Measurements from ENCODE around the gene RPL15.

Gene RPL15

DNA sequence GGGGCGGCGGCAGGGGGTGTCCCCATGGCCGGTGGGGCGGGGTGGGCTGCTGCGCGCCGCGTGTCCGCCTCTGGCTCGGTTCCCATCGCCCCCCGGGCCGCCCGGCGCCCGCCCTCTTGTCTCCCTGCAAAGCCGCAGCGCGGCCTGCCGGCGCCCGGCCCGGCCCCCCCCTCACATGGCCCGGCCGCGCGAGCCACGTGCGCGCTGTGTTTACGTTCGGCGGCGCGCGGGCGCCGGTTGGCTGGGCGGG lies 28.7 kb downstream of the RPL15 start:
- TF ChIP-seq, protein P1, sequence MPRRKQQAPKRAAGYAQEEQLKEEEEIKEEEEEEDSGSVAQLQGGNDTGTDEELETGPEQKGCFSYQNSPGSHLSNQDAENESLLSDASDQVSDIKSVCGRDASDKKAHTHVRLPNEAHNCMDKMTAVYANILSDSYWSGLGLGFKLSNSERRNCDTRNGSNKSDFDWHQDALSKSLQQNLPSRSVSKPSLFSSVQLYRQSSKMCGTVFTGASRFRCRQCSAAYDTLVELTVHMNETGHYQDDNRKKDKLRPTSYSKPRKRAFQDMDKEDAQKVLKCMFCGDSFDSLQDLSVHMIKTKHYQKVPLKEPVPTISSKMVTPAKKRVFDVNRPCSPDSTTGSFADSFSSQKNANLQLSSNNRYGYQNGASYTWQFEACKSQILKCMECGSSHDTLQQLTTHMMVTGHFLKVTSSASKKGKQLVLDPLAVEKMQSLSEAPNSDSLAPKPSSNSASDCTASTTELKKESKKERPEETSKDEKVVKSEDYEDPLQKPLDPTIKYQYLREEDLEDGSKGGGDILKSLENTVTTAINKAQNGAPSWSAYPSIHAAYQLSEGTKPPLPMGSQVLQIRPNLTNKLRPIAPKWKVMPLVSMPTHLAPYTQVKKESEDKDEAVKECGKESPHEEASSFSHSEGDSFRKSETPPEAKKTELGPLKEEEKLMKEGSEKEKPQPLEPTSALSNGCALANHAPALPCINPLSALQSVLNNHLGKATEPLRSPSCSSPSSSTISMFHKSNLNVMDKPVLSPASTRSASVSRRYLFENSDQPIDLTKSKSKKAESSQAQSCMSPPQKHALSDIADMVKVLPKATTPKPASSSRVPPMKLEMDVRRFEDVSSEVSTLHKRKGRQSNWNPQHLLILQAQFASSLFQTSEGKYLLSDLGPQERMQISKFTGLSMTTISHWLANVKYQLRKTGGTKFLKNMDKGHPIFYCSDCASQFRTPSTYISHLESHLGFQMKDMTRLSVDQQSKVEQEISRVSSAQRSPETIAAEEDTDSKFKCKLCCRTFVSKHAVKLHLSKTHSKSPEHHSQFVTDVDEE (CRISPR knock-in tag; IDR thresholded peaks at IDR 0.05) = no peak
- peak; percentile 100 for TF ChIP-seq ARNTL (CRISPR knock-in tag; IDR thresholded peaks at IDR 0.05; ENCODE audit: borderline replicate concordance, low read depth)
- ATAC-seq = no peak

DNA sequence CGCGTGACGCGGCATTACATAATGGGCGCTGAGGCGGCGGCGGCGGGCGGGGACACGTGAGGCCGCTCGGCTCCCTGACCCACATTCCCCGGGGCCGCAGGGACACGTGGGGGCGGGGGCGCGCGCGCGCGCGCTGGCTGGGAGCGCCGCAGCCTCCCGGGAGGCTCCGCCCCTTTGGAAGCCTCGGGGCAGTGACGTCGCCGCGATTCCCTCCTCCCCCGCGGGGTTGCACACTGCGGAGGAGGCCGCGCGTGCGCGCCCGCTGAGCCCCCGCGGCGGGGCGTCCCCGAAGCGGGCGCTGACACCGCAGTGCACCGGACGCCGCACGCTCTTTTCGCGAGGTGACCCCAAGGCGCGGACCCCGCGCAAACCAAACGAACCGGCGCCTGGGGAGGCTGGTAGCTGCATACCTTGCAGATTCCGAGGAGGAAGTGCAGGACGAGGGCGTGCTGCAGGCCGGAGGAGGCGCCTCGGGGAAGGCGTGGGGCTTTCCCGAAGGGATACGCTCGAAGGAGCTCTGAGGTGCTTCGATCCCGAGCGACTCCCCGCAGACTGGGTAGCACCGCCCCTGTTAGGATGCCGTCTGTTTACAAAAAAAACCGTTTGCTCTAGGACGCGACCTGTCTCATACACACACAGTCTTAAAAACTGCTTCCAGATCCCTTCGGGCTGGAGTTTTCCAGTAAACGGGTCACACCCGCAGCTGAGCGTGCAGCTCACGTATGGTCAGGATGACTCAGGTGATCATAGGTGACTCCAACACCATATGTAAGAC lies 29.2 kb downstream of the RPL15 start:
- peak; percentile 77 for ATAC-seq
- TF ChIP-seq CSDC2 (CRISPR knock-in tag; IDR thresholded peaks at IDR 0.05) = peak; percentile 68; the same call in 1 of the 2 replicates
- peak; percentile 61; the same call in 1 of the 2 replicates for TF ChIP-seq ZFP3 (CRISPR knock-in tag; IDR thresholded peaks at IDR 0.05)
- TF ChIP-seq, protein P2, sequence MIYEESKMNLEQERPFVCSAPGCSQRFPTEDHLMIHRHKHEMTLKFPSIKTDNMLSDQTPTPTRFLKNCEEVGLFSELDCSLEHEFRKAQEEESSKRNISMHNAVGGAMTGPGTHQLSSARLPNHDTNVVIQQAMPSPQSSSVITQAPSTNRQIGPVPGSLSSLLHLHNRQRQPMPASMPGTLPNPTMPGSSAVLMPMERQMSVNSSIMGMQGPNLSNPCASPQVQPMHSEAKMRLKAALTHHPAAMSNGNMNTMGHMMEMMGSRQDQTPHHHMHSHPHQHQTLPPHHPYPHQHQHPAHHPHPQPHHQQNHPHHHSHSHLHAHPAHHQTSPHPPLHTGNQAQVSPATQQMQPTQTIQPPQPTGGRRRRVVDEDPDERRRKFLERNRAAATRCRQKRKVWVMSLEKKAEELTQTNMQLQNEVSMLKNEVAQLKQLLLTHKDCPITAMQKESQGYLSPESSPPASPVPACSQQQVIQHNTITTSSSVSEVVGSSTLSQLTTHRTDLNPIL (CRISPR knock-in tag; IDR thresholded peaks at IDR 0.05; ENCODE audit: low read depth) = no peak
- TF ChIP-seq ZC3H10 (CRISPR knock-in tag; IDR thresholded peaks at IDR 0.05) = peak; percentile 89

DNA sequence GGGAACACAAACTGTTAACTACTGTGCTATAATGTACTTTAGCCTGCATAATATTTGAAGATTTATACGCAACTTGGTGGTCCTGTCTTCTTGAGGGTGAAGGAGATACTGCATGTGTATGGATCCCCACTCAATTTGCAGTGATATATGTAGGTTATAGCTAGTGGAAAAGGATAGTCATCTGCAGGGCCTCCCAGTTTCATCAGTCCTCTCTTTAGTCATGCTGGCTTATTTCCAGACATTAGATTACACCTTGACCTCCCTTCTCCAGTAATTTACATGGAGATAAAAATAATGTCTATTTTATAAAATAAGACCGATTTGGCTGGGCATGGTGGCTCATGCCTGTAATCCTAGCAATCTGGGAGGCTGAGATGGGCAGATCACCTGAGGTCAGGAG lies 31.8 kb downstream of the RPL15 start:
- TF ChIP-seq ISL1 (CRISPR knock-in tag; IDR thresholded peaks at IDR 0.05) (no peak), ARNTL (CRISPR knock-in tag; IDR thresholded peaks at IDR 0.05; ENCODE audit: borderline replicate concordance, low read depth) (no peak), TCF4 (CRISPR knock-in tag; IDR thresholded peaks at IDR 0.05; ENCODE audit: borderline replicate concordance) (no peak), ZFP3 (CRISPR knock-in tag; IDR thresholded peaks at IDR 0.05) (no peak), TOX (CRISPR knock-in tag; IDR thresholded peaks at IDR 0.05; ENCODE audit: borderline replicate concordance) (no peak), CSDC2 (CRISPR knock-in tag; IDR thresholded peaks at IDR 0.05) (no peak), ZFP30 (CRISPR knock-in tag; IDR thresholded peaks at IDR 0.05) (no peak), RARB (CRISPR knock-in tag; IDR thresholded peaks at IDR 0.05) (no peak), PPARA (CRISPR knock-in tag; IDR thresholded peaks at IDR 0.05; ENCODE audit: borderline replicate concordance) (no peak), ZNF565 (CRISPR knock-in tag; conservative IDR thresholded peaks at IDR 0.05; ENCODE audit: low read depth) (no peak), OSR1 (CRISPR knock-in tag; IDR thresholded peaks at IDR 0.05) (no peak)
- TF ChIP-seq, protein P3, sequence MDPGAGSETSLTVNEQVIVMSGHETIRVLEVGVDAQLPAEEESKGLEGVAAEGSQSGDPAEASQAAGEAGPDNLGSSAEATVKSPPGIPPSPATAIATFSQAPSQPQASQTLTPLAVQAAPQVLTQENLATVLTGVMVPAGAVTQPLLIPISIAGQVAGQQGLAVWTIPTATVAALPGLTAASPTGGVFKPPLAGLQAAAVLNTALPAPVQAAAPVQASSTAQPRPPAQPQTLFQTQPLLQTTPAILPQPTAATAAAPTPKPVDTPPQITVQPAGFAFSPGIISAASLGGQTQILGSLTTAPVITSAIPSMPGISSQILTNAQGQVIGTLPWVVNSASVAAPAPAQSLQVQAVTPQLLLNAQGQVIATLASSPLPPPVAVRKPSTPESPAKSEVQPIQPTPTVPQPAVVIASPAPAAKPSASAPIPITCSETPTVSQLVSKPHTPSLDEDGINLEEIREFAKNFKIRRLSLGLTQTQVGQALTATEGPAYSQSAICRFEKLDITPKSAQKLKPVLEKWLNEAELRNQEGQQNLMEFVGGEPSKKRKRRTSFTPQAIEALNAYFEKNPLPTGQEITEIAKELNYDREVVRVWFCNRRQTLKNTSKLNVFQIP (CRISPR knock-in tag; IDR thresholded peaks at IDR 0.05; ENCODE audit: borderline replicate concordance, low read depth) = no peak
- ATAC-seq = no peak

DNA sequence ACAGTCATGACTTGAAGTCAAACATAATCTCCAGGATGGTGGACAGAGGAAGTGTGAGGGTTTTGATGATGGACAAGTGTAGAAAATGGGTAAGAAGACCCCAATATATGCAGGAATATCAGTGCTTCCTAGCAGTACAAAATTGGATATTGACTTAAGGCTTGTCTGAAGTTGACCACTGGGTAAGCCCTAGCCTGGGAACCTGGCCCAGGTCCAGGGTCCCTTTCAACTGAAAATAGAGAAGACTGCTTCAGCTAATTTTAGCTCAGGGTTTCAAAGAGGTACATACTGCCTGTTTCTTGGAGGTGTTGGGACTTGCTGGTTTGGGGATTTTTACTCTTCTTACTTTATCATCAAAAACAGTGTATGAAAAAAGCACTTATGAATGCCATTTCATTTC lies 32.9 kb downstream of the RPL15 start:
- no peak for TF ChIP-seq ISL1 (CRISPR knock-in tag; IDR thresholded peaks at IDR 0.05)
- TF ChIP-seq CSDC2 (CRISPR knock-in tag; IDR thresholded peaks at IDR 0.05) = no peak; the same call in 1 of the 2 replicates
- no peak for TF ChIP-seq TCF4 (CRISPR knock-in tag; IDR thresholded peaks at IDR 0.05; ENCODE audit: borderline replicate concordance)
- TF ChIP-seq, protein P4, sequence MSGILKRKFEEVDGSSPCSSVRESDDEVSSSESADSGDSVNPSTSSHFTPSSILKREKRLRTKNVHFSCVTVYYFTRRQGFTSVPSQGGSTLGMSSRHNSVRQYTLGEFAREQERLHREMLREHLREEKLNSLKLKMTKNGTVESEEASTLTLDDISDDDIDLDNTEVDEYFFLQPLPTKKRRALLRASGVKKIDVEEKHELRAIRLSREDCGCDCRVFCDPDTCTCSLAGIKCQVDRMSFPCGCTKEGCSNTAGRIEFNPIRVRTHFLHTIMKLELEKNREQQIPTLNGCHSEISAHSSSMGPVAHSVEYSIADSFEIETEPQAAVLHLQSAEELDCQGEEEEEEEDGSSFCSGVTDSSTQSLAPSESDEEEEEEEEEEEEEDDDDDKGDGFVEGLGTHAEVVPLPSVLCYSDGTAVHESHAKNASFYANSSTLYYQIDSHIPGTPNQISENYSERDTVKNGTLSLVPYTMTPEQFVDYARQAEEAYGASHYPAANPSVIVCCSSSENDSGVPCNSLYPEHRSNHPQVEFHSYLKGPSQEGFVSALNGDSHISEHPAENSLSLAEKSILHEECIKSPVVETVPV (CRISPR knock-in tag; IDR thresholded peaks at IDR 0.05) = no peak
- TF ChIP-seq, protein P5, sequence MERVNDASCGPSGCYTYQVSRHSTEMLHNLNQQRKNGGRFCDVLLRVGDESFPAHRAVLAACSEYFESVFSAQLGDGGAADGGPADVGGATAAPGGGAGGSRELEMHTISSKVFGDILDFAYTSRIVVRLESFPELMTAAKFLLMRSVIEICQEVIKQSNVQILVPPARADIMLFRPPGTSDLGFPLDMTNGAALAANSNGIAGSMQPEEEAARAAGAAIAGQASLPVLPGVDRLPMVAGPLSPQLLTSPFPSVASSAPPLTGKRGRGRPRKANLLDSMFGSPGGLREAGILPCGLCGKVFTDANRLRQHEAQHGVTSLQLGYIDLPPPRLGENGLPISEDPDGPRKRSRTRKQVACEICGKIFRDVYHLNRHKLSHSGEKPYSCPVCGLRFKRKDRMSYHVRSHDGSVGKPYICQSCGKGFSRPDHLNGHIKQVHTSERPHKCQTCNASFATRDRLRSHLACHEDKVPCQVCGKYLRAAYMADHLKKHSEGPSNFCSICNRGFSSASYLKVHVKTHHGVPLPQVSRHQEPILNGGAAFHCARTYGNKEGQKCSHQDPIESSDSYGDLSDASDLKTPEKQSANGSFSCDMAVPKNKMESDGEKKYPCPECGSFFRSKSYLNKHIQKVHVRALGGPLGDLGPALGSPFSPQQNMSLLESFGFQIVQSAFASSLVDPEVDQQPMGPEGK (CRISPR knock-in tag; IDR thresholded peaks at IDR 0.05; ENCODE audit: borderline replicate concordance) = no peak
- TF ChIP-seq ZFP30 (CRISPR knock-in tag; IDR thresholded peaks at IDR 0.05) = no peak
- no peak for TF ChIP-seq ZFP3 (CRISPR knock-in tag; IDR thresholded peaks at IDR 0.05)
- no peak for TF ChIP-seq ESRRG (CRISPR knock-in tag; IDR thresholded peaks at IDR 0.05)
- no peak for TF ChIP-seq ZNF565 (CRISPR knock-in tag; conservative IDR thresholded peaks at IDR 0.05; ENCODE audit: low read depth)
- no peak for TF ChIP-seq SNAI2 (CRISPR knock-in tag; IDR thresholded peaks at IDR 0.05)
- no peak for TF ChIP-seq GLIS3 (CRISPR knock-in tag; IDR thresholded peaks at IDR 0.05)
- TF ChIP-seq RARB (CRISPR knock-in tag; IDR thresholded peaks at IDR 0.05) = no peak
- no peak for TF ChIP-seq ZNF70 (CRISPR knock-in tag; IDR thresholded peaks at IDR 0.05)
- TF ChIP-seq ARNTL (CRISPR knock-in tag; IDR thresholded peaks at IDR 0.05; ENCODE audit: borderline replicate concordance, low read depth) = no peak
- ATAC-seq = no peak
